HG03457 (cell line): ENCODE measurements around the gene CTNNA2.

Experiments used
- ATAC-seq: cut with Tn5 transposase; IDR thresholded peaks from one replicate; pipeline ENCODE4 v1.9.1; 2021; ENCODE audit warnings: moderate number of reproducible peaks; ENCODE audit not compliant: unreplicated experiment

CTNNA2 gene

GRCh38 chr2:79780781-79781180 is 267.9 kb downstream of the CTNNA2 start:
- ATAC-seq: no peak

GRCh38 chr2:79782576-79783452 is 270.0 kb downstream of the CTNNA2 start:
- no peak for ATAC-seq

DNA sequence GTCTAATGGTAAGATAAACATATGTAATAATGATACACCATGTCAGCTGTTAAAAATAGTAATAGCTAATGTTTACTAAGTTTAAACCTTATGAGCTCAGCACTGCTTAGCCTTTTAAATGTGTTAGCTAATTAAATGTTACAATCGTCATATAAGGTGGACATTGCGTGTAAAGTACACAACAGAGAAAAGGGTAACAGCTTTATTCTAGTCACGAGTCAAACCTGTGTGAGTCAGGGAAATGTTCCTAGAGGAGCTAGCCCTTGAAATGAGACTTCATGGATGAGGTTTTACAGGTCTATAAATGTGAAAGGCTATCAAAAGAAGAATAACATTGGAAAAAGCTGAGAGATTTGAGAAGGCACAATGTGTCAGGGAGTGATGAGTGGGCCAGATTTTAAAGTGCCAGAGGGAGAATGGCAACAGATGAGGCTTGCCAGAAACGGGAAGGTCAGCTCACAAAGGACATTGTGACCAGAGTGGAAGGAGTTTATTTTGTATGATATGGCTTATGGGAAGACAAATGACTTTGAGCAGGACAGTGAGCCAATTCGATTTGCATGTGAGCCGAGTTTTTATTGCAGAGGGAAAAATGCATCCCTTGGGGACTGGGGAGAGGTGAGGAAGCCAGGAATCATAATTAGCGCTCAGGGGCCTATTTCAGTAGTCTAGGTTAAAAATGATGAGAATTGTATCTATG is 276.3 kb downstream of the CTNNA2 start:
- no peak for ATAC-seq

DNA sequence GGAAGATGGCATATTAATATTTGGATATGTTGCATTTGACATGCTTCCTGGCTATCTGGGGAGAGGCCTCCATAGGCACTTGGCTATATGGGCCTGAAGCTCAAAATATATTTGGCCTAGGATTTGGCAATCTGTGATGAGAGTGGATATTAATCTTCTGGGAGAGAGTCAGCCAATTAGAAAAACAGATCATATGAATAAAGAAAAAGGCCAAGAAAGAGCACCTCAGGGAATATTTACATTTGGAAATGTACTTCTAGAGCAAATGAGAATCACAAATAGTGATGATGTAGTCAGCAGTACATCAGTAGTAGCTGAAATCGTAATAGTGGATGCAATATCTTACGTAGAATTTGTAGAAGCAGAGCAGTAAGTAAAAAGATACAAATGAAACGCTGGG is 277.0 kb downstream of the CTNNA2 start:
- ATAC-seq: no peak

GRCh38 chr2:79792090-79792489 is 279.2 kb downstream of the CTNNA2 start:
- no peak for ATAC-seq

- no peak for ATAC-seq
These were observed 280.2 kb downstream of the CTNNA2 start for GRCh38 chr2:79793006-79793405.

GRCh38 chr2:79796641-79797040 is 283.8 kb downstream of the CTNNA2 start:
- no peak for ATAC-seq

GRCh38 chr2:79798776-79799175 is 285.9 kb downstream of the CTNNA2 start:
- ATAC-seq: no peak

GRCh38 chr2:79799729-79800128 is 286.9 kb downstream of the CTNNA2 start:
- no peak for ATAC-seq

DNA sequence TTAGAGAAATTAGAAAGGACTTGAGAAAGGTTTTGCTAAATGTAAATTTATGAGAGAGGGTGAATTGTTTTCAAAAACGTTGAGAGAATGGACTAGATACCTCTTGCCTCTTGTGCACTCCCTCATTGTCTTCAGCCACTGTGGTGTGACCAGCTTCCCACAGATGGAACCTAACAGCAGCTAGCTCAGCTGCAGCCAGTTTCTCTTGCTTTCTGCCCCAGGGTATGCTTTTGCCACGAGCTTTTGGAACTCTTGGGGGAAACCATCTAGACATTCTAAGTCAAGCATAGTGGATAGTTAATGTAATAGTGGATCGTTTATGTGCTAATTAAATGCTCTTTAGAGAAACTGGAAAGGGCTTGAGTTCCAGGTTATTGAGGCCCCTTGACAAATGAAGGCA is 288.2 kb downstream of the CTNNA2 start:
- no peak for ATAC-seq

GRCh38 chr2:79817288-79817687 is 304.4 kb downstream of the CTNNA2 start:
- no peak for ATAC-seq

GRCh38 chr2:79820281-79820680 is 307.4 kb downstream of the CTNNA2 start:
- no peak for ATAC-seq

- no peak for ATAC-seq
These were observed 309.3 kb downstream of the CTNNA2 start for GRCh38 chr2:79822136-79822535.

GRCh38 chr2:79824086-79824786 is 311.4 kb downstream of the CTNNA2 start:
- ATAC-seq: no peak

DNA sequence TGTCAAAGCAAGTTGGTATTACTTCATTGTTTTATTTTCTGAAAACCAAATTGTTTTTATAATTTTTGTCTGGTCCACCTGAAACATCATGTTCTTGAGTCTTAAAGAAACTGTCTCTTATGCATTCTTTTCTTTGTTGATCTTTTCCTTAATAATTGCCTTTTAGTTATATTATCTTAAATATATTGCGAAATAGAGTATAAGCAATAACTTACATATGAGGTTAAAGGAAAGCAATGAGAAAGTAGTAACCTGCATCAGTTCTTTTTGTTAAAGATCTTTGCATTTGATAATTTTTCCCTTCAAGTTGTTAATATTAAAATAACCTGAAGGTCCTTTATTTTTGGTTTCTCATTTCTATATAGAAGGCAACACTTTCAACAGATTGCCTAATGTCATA is 315.0 kb downstream of the CTNNA2 start:
- ATAC-seq: no peak

GRCh38 chr2:79830501-79830900 is 317.6 kb downstream of the CTNNA2 start:
- ATAC-seq: no peak

GRCh38 chr2:79831961-79832360 is 319.1 kb downstream of the CTNNA2 start:
- no peak for ATAC-seq

- no peak for ATAC-seq
These were observed 319.8 kb downstream of the CTNNA2 start for GRCh38 chr2:79832511-79833234.

DNA sequence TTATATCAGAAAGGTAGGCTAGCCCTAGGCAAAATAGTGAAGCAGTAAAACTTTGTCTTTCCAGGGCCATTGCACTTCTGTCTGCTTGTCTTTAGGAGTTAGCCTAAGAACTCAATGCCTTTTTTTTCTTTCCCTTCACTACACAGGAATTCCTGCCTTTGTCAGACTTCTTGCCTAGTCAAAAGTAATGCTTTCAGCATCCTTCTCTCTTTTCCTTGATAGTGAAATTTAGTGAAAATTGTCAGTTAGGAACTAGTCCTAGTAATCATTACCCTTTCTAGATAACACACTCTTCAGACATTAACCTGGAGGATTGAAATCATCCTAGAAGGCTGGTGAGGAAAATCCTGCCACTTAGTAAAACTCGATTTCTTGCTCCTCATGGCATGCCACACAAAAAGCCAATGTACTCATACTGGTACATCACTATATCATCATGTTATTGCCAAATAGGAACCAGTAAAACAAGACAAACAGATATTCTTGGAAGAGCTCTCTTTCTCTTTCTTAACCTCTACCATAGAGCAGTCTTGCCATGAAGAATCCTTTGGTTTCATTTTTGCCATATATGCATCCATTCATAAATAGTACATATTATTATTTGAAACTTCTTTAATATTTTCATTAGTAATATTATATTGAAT is 320.5 kb downstream of the CTNNA2 start:
- ATAC-seq: no peak

DNA sequence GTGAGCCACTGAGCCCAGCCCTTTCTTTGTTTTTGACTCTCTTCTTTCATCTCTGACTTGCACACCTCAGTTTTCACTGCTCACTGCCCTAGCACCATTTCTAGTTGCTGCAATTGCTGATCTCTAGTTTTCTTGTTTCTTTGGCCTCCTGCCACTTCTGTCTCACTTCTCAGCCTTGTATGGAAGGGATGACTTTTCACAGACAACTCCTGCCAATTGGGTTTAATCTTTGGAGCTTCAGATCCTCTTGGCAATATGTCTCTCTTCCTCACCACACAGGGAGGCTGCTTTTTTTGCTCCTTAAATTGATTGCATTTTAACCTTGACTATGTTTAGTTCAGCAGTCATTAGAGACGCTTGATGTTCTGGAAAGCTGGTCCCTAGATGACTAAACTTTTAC is 323.1 kb downstream of the CTNNA2 start:
- ATAC-seq: no peak

GRCh38 chr2:79844011-79844410 is 331.2 kb downstream of the CTNNA2 start:
- ATAC-seq: no peak
